GM19239 (cell line): ENCODE results near the gene ZNF106.

Experiments used
- DNase-seq: peaks from one replicate; pipeline ENCODE4 v3.0.0; 2011; ENCODE audit warnings: low spot score; ENCODE audit not compliant: insufficient read length
- FAIRE-seq: peaks from 2 replicates; lab custom pipeline; 2011; peaks lifted over from hg19 to GRCh38; lab: Jason Lieb, UNC

Gene ZNF106

GRCh38 chr15:42490671-42491538, at the start of gene ZNF106:
TSS of gene ZNF106 (minus strand) at chr15:42491141. CDS start at chr15:42472289, 18,852 bp downstream.
- DNase-seq (peak; percentile 79), FAIRE-seq (peak; percentile 94)

DNA sequence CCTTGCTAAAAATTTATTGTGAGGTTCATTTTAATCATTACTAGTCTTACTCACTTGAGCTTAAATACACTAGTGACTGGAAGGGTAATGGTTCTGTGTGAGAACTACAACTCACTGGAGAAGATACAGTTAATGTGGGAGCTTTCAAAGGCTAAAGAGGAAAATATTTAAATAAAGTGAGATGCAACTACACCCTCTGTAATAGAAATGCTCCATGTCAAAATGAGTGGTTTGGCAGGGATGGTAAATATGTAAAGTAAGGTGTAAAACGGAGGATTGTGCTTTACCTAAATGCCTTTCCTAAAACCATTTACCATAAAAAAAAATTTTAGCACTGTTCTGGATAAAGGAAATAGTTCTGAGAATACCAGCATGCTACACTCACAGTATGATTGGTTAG, 42.3 kb upstream of the ZNF106 start:
- DNase-seq: no peak
- FAIRE-seq: no peak

- no peak for DNase-seq
- FAIRE-seq: no peak
Observed at GRCh38 chr15:42528970-42529369, 38.0 kb upstream of the ZNF106 start.

DNA sequence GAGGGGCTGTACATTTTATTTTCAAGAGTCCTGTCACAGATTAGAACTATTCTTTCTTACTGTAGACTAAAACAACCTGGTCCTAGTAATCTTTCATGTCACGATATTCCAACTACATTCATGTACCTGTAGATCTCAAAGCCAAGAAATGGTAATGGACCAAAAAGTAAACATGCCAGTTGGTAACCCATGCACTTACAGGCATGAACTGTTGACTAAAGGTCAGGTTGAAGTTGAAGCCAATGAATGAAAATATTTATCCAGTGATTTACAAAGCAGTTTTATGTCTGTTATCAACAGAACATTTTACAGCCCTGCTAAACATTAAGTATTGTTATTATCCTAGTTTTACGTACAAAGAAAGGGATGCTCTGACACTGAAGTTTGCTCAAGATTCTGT, 32.4 kb upstream of the ZNF106 start:
- no peak for FAIRE-seq
- no peak for DNase-seq

DNA sequence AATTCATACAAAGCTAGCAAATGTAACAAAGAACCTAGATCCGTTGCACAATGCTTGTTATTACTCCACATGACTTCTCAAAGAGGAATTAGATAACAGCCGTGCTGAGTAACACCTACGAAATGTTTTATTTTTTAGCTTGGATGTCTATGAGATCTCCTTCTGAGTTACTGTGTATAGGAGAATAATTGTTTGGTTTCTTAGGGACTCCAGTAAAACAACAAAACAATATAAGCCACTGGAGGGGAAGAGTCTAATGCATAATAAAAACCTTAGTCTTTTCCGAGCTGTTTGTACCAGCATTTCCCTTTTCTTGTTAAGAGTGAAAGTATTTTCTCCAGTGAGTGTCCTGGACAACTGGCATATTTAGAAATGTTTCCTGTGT, 20.1 kb upstream of the ZNF106 start:
- DNase-seq: no peak
- FAIRE-seq: no peak

DNA sequence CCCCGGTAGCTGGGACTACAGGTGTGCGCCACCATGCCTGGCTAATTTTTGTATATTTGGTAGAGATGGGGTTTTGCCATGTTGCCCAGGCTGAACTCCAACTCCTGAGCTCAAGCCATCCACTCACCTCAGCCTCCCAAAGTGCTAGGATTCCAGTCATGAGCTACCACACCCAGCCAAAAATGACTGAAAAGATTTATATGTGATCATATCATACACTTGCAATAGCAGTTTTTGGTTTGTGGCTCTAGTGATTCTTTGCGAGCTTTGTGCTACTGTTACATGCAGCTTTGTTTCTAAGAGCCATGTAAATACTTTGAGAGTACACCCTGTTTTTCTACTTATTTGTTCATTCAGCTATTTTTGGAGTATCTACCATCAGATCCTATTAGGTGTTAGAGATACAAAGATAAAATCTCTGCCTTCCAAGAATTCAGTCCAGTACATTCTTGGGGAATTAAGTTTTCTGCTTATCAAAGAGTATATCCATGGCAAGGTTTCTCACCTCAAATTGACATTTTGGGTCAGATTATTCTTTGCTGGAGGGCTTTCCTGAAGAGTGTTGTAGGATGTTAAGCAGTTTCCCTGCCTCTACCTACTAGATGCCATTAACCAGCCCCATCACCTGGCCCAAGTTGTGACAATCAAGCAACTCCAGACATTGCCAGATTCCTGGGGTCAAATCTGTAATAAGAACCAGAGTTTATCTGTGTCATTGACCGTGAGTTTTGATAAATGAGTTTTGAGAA, 19.5 kb upstream of the ZNF106 start:
- FAIRE-seq (peak; percentile 74), DNase-seq (no peak)

DNA sequence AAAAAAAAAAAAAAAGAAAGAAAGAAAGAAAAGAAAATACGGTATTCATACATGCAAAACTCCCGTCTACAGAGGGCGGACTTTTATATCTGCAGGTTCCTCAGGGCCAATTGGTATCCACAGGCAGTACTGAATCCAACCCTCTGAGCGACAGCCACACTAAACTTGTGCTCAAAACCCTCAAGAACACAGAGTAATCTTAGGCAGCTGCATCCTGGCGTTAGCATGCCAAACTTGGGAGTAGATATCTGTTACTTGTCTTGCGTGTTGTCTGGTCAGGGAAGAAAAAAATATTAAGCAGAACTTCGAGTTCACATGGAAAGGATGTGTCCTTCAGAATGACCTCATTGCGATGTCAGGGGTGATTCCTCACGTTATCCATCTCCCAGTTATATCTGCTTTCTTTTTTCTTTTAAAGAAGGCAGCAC, 17.3 kb upstream of the ZNF106 start:
- FAIRE-seq (no peak), DNase-seq (no peak)

DNA sequence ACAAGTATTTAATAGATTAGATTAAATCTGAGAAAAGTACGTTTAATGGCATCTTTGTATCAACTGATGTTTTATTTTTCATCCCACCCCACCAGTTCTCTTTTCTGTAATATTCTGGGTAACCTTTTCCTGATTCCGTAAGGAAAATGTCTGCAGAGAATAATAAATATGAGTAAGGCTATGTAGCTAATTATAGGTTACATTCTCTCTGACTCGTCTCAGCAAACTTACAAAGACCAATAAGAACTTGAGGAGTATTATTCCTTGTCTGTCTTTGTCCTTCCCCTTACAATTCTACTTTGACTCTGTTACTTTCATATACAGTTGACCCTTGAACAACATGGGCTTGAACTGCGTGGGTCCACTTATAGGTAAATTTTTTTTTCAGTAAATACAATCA, 16.6 kb upstream of the ZNF106 start:
- no peak for FAIRE-seq
- DNase-seq: no peak

DNA sequence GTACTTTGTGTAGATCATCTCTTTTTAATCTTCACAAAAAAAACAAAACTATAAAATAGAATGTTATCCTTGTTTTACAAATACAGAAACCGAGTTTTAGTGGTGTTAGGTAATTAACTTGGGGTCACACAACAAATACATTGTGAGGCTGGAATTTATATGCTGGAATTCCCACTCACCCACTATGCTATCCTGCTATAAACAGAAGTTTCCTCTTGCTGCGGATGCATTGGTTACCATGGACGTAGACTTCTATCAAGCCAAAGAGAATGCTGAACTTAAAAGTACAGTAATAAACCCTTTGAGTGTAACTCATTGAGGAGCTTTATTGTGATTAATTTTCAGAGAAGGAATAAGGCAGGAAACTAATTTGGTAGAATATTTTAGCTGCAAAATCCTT, 13.7 kb upstream of the ZNF106 start:
- FAIRE-seq (peak; percentile 37), DNase-seq (no peak)

DNA sequence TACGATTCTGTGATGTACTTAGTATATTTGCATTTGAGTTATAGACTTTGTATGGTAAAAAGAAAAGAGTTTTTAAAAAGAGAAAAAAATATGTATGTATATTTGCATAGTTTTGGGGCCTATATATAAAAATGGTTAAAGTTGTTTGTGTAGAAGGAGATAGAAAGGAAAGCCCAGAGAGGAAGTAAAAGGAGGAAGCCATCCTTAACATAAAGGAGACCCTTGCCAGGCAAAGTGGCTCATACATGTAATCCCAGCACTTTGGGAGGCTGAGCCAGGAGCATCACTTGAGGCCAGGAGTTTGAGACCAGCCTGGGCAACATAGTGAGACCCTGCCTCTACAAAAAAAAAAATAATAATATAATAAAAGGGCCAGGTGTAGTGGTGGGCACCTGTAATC, 12.9 kb upstream of the ZNF106 start:
- no peak for FAIRE-seq

DNA sequence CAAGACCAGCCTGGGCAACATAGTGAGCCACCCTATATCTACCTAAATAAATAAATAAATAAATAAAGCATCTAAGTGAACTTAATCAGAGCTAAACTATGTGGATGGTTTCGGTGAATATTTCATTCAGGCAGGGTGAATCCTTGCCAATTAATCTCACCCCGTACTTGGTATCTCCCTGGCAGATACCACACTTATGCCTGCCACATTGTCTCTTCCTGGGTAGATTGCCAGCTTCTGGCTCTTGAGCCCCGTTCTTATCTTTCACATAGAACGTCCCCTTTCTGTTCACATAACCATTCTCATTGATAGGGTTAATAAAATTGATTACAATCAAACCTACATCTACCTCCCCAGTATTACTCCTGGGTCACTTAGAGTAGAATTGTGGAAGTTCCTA, 11.5 kb upstream of the ZNF106 start:
- no peak for FAIRE-seq
- no peak for DNase-seq

More for the DNA sequence above, 12.9 kb upstream of the ZNF106 start:
- no peak for DNase-seq

DNA sequence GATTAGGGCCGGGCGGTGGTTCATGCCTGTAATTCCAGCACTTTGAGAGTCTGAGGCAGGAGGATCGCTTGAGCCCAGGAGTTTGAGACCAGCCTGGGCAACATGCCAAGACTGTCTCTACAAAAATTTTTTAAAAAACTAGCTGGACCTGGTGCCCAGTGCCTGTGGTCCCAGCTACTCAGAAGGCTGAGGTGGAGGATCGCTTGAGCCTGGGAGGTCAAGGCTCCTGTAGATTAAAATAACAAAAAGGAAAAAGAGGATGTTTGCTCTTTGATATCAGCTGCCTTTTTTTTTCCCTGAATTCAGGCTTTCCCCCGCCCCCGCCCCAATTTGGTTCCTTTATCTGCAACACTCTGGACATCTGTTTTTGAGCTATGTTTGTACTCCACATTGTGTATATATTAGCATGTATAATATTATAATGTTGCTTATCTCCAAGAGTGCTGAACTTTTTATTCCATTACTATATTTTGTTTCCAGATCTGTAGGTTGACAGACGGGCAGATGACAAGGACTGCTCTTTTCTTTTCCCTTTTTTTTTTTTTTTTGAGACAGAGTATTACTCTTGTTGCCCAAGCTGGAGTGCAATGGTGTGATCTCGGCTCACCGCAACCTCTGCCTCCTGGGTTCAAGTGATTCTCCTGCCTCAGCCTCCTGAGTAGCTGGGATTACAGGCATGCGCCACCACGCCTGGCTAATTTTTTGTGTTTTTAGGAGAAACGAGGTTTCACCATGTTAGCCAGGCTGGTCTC, 9.1 kb upstream of the ZNF106 start:
- FAIRE-seq (no peak), DNase-seq (no peak)

DNA sequence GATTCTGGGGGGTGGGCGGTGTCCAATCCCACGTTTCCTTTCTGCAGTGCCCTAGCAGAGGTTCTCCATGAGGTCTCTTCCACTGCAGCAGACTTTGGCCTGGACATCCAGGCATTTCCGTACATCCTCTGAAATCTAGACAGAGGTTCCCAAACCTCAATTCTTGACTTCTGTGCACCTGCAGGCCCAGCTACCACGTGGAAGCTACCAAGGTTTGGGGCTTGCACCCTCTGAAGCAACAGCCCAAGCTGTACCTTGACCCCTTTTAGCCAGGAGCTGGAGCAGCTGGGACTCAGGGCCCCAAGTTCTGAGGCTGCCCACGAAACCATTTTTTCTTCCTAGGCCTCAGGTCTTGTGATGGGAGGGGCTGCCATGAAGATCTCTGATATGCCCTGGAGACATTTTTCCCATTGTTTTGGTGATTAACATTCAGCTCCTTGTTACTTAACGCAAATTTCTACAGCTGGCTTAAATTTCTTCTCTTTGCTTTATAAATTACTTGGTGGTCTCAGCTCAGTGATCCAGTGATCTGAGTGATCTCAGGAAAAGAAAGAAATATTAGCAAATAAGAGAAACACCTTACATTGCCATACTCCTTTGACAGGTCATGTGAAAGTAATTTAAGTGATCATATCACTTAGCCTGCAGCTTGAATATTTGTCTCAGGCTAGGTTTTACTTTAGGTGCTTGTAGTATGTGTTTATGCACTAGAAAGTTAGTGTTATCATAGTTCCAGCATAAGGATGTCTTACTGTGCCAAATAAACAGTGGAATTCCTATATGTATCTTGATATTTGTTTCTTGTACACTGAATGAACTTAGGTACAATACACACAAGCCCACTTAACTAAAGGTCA, 7.5 kb upstream of the ZNF106 start:
- no peak for DNase-seq
- FAIRE-seq: no peak

DNA sequence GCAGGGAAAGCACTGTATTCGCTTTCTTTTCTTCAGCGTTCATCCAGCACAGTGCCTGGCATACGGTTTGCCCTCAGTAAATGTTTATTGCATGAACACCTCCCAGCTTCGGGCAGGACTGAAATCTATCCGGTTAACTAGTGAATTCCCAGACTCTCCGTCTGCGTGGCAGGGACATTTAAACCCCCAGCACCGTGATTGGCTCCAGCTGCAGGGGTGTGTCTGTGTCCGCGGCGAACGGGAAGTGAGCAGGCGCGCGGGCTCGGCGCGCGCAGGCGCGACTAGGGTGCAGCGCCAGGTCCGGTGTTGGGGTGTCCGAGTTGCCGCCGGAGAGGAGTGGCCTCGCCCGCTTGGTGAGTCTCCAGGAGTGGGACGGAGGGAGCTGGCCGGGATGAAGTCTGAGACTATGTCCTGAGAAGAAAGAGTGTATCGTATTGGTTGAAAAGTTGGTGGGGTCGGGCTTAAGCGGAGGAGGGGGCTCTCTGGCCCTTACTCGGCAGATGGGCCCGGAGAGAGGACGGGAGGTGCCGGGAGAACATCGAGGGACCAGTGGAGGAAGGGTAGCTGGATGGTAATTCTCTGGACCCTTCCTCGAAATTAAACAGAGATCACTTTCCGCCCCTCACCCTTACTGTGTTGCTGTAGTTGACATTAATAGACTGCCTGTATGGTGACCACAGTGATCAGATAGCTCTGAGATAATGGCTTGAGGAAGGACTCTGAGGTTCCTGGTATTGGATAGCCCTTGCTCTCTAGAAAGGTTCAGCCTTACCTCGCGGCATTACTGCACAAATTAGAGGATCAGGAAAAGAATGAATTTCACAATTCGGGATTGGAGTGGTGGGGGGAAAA, 4.6 kb upstream of the ZNF106 start, which contains the start of gene SNAP23:
TSS of gene SNAP23 (plus strand) at position 274 of the 852 bp plus-strand sequence. CDS start 16,213 bp downstream, outside the sequence.
- DNase-seq (peak; percentile 80), FAIRE-seq (peak; percentile 77)

DNA sequence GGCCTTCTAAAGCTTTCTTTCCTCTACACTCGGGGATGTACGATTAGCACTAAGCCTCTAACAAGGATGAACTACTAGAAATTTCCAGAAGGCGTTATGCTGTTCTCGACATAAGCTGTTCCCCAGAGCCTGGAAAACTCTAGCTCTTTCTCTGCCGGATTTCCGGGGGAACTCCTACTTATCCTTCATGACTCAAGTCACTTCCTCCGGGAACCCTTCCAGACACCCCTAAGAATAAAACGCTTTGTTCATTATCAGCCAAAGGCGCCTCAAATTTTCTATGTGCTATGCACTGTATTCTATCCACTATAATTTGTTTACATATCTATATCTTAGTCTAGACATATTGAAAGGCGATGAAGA, 4.0 kb upstream of the ZNF106 start:
- DNase-seq: no peak
- FAIRE-seq: no peak

DNA sequence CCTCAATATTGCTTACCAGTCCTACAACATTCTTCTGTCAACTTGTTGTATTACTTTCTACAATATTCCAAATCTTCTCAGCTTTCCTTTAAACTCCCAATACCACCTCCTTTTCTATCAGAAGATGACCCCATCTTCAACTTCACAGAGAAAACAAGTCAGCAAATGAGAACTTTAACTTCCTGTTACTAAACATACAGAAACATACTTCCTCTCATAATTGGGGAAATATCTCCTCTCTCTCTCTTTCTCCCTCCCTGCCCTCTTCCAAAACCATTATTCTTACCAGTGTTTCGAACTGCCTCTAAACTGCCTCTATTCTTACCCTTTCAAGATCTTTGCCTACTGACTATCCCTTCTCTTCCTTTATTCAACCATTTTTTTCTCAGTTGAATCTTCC, 2.7 kb upstream of the ZNF106 start:
- no peak for FAIRE-seq
- no peak for DNase-seq

DNA sequence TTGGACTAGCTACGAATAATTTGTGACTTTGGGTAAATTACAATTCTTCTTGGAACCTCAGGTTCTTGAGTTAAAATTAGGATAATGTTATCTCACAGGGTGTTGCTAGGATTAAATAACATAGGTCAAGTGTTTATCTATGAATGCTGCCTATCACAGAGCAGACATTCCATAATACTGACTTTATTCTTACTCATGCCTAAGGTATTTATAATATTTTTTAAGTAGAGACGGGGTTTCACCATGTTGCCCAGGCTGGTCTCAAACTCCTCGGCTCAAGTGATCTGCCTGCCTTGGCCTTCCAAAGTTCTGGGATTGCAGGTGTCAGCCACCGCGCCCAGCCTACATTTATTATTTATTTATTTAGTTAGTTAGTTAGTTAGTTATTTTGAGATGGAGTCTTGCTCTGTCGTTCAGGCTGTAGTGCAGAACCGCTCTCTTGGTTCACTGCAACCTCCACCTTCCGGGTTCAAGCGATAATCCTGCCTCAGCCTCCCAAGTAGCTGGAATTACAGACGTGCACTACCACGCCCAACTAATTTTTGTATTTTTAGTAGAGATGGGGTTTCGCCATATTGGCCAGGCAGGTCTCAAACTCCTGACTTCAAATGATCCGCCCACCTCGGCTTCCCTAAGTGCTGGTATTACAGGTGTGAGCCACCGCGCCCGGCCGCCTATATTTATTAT, 741 bp upstream of the ZNF106 start:
- DNase-seq (no peak), FAIRE-seq (no peak)

- DNase-seq (no peak), FAIRE-seq (peak; percentile 90)
Observed at GRCh38 chr15:42490291-42490670, 660 bp downstream of the ZNF106 start.
